ENCODE data around the gene BPIFB3.

Gene BPIFB3

DNA sequence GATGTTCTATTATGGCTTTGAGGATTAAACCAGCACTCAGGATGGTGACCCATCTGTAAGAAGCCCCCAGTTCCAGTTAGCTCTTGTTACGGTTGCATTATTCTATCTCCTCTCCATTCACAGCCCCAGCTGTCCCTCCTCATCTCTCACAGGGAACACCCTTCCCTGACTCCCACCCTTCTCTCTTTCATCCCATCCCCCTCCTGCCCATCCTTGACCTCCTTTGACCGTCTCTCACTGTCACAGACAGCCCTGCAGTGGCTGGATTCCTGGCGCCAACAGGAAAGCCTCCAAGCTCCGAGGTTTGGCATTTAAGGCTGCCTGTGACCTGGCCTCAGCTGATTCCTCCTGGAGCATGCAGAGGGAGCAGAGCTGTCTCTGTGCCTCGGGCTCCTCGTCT is 21.6 kb downstream of the BPIFB3 start:
- in situ Hi-C loops (cut with MboI; ENCODE audit: low pct_unique_long_range_greater_than_20kb, low sequenced_read_pairs, unreplicated experiment): no loop called here
- DNase-seq (ENCODE audit: low spot score): no peak
- TF ChIP-seq, protein P1, sequence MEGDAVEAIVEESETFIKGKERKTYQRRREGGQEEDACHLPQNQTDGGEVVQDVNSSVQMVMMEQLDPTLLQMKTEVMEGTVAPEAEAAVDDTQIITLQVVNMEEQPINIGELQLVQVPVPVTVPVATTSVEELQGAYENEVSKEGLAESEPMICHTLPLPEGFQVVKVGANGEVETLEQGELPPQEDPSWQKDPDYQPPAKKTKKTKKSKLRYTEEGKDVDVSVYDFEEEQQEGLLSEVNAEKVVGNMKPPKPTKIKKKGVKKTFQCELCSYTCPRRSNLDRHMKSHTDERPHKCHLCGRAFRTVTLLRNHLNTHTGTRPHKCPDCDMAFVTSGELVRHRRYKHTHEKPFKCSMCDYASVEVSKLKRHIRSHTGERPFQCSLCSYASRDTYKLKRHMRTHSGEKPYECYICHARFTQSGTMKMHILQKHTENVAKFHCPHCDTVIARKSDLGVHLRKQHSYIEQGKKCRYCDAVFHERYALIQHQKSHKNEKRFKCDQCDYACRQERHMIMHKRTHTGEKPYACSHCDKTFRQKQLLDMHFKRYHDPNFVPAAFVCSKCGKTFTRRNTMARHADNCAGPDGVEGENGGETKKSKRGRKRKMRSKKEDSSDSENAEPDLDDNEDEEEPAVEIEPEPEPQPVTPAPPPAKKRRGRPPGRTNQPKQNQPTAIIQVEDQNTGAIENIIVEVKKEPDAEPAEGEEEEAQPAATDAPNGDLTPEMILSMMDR (IDR thresholded peaks at IDR 0.05; ENCODE audit: extremely low read depth, insufficient read depth, missing control alignments): no peak

DNA sequence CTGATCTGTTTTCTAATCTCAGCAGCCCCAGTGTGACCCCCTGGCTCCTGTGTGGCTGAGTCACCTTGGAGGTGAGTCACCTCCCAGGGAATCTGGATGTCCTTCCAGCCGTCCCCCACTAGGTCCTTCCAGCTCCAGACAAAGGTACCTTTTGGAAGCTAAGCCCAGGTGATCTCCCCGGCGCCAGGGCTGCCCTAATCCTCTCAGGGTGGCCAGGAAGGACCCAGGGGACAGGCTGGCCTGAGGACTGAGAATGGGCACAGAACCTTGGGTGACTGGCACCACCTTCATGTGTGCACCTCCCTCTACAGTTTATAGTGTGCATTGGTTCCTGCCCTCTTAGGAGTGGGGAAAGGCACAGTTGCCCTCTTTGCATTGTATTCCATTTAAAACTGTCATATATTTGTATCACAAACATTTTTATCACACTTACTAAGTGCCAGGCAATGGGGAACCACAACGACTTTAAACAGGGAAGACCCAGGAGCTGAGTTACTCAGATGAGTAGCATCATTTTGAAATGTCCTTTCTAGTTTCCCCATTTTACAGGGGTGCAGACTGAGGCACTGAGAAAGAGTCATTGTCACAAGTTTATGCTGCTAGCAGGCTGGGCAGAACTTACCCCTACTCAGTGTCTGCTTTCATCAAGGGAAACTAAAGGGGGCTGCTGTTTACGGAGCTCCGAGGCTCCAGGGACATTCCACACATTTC is 23.1 kb downstream of the BPIFB3 start:
- TF ChIP-seq, protein P1 (IDR thresholded peaks at IDR 0.05; ENCODE audit: extremely low read depth, insufficient read depth, missing control alignments): no peak
- DNase-seq (ENCODE audit: low spot score): no peak
- in situ Hi-C loops (cut with MboI; ENCODE audit: low pct_unique_long_range_greater_than_20kb, low sequenced_read_pairs, unreplicated experiment): no loop called here

DNA sequence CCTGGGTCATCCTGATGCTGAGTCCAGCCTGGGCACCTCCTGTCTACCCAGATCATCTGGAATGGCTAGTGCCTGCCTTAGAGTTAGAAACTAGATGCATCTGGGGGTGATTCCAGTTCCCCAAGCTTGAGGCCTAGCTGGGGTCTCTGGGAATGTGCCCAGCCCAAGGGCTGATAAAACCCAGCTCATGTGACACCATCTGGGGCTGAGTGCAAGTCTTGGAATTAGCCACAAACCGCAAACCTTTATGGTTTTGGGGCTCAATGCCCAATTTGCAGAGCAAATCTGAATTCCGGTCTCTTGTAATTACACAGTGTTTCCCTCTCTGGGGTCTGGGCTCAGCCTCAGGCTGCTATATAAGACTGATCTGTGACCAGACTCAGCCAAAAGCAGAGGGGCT is 25.6 kb downstream of the BPIFB3 start, which contains the start of gene BPIFB4:
BPIFB4 (plus strand) TSS at position 385 of the 400 bp plus-strand sequence. CDS start 1,884 bp downstream, outside the sequence.
- DNase-seq (ENCODE audit: low spot score): no peak
- TF ChIP-seq, protein P1 (IDR thresholded peaks at IDR 0.05; ENCODE audit: extremely low read depth, insufficient read depth, missing control alignments): no peak
- in situ Hi-C loops (cut with MboI; ENCODE audit: low pct_unique_long_range_greater_than_20kb, low sequenced_read_pairs, unreplicated experiment): no loop called here

DNA sequence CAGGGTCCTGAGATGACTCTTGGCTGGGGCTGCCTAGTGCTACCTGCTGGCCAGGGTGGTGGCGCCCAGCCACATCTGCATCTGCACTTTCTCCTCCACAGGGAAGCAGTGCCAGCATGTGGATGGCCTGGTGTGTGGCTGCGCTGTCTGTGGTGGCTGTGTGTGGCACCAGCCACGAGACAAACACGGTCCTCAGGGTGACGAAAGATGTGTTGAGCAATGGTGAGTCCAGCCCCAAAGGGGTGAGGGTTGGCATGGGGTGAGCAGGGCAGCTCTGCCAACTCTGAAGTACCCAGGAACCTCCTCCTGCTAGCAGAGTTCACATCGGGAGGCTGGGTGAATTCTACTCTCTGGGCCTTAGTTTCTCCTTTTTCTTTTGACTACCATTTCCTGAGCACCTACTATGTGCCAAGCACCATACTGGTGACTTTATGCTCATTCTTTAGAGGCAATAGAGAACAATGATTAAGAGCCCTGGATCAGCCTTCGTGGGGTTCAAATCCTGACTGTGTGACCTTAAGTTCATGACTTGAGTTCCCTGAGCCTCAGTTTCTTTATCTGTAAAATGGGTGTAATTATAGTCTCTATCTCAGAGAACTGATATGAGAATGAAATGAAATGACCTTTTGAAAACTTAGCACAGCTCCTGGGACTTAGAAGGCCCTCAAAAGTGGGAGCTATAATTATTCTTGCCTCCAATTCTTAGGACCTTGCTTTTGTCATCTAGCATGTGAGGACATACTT is 27.9 kb downstream of the BPIFB3 start:
- no peak for DNase-seq (ENCODE audit: low spot score)
- TF ChIP-seq, protein P1 (IDR thresholded peaks at IDR 0.05; ENCODE audit: extremely low read depth, insufficient read depth, missing control alignments): no peak
- in situ Hi-C loops (cut with MboI; ENCODE audit: low pct_unique_long_range_greater_than_20kb, low sequenced_read_pairs, unreplicated experiment): no loop called here

DNA sequence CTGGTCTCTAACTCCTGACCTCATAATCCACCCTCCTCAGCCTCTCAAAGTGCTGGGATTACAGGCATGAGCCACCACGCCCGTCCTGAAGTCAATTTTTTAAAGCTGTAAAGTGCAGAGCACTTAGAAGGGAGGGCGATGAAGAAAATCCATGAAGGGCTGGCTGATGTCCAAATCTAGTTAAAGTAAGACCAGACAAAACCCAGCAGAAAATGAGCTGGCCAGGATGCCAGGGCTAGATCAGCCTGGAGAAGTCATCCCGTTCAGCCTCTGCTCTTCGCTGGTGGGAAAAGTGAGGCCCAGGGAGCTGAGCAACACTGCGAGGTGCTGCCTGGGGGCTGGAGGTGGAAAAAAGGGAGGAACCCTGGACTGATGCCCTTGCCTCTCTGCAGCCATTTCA is 28.8 kb downstream of the BPIFB3 start:
- TF ChIP-seq, protein P1 (IDR thresholded peaks at IDR 0.05; ENCODE audit: extremely low read depth, insufficient read depth, missing control alignments): no peak
- DNase-seq (ENCODE audit: low spot score): no peak
- in situ Hi-C loops (cut with MboI; ENCODE audit: low pct_unique_long_range_greater_than_20kb, low sequenced_read_pairs, unreplicated experiment): no loop called here

DNA sequence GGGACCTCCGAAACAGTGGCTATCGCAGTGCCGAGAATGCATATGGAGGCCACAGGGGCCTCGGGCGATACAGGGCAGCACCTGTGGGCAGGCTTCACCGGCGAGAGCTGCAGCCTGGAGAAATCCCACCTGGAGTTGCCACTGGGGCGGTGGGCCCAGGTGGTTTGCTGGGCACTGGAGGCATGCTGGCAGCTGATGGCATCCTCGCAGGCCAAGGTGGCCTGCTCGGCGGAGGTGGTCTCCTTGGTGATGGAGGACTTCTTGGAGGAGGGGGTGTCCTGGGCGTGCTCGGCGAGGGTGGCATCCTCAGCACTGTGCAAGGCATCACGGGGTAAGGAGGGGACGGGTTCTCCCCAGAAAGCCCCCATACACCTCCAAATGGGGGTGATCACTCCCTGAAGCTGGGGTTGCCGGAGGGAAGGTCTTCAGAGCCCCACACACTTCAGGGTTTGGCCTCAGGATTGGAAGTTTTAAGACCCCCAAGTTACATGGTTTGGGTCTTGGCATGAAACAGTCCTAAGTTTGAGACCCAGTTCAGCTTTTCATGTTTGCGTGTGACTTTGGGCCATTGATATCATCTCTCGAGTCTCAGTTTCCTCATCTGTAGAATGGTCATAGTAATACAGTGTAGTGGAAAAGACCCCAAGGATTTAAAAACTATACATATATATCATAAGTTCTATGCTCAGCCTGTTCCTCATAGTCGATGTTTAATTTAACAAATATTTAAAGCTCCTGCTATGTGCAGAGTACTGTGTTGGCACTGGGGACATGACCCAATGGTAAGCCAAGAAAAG is 30.0 kb downstream of the BPIFB3 start:
- no peak for DNase-seq (ENCODE audit: low spot score)
- in situ Hi-C loops (cut with MboI; ENCODE audit: low pct_unique_long_range_greater_than_20kb, low sequenced_read_pairs, unreplicated experiment): no loop called here
- TF ChIP-seq, protein P1 (IDR thresholded peaks at IDR 0.05; ENCODE audit: extremely low read depth, insufficient read depth, missing control alignments): no peak

All from GM13977 (cell line).